HCT116 (cell line): Measurements from ENCODE around the gene ALKBH8.
"Not testable (repeated sequence)": the region's sequence is repeated elsewhere in the genome, so short reads cannot be mapped to it uniquely, and the experiment has no call there.

Source experiments
- CBX3 ChIP-seq: IDR thresholded peaks from 2 replicates; pipeline ENCODE4 v1.6.1; 2012; ENCODE audit warnings: low read depth
- CEBPB ChIP-seq: IDR thresholded peaks from 2 replicates; pipeline ENCODE4 v1.6.1; 2012; ENCODE audit warnings: low read depth
- CTCF ChIP-seq, 3 experiments: fragments of 200-600 bp in 1 of 3; sonication (generic) in 1 of 3; IDR thresholded peaks in 2 of 3; conservative IDR thresholded peaks in 1 of 3; 2 replicates each; pipeline ENCODE4 v1.5.1; 2012 to 2017; ENCODE audit warnings: low read depth in 2 of 3, low read length in 2 of 3, antibody characterized with exemption in 1 of 3, borderline replicate concordance in 1 of 3, control low read depth in 1 of 3, mild to moderate bottlenecking in 1 of 3, mixed read lengths in 1 of 3, mixed run types in 1 of 3, moderate library complexity in 1 of 3; ENCODE audit not compliant: insufficient read depth in 1 of 3
- ELF1 ChIP-seq: IDR thresholded peaks from 2 replicates; pipeline ENCODE4 v1.6.1; 2012; ENCODE audit warnings: low read depth, borderline replicate concordance
- EZH2 ChIP-seq: fragments of 200-600 bp; sonication (generic); IDR thresholded peaks from 2 replicates; pipeline ENCODE4 v1.6.1; 2017; ENCODE audit warnings: antibody characterized with exemption, mixed run types
- EZH2phosphoT487 ChIP-seq: fragments of 200-600 bp; IDR thresholded peaks from 2 replicates; pipeline ENCODE4 v1.6.1; 2018; ENCODE audit warnings: antibody characterized with exemption, borderline replicate concordance
- FOSL1 ChIP-seq: IDR thresholded peaks from 2 replicates; pipeline ENCODE4 v1.6.1; 2012; ENCODE audit warnings: low read depth
- MAX ChIP-seq: IDR thresholded peaks from 2 replicates; pipeline ENCODE4 v1.6.1; 2012
- POLR2A ChIP-seq: IDR thresholded peaks from 2 replicates; pipeline ENCODE4 v1.7.0; 2011; ENCODE audit warnings: borderline replicate concordance; ENCODE audit not compliant: insufficient read depth, insufficient read length; ENCODE audit errors: extremely low read depth
- POLR2AphosphoS5 ChIP-seq: IDR thresholded peaks from 2 replicates; pipeline ENCODE4 v1.6.1; 2011; ENCODE audit warnings: mild to moderate bottlenecking, low read depth, low read length, moderate library complexity
- RAD21 ChIP-seq: IDR thresholded peaks from 2 replicates; pipeline ENCODE4 v1.6.1; 2012; ENCODE audit warnings: low read depth, mild to moderate bottlenecking
- SIN3A ChIP-seq: IDR thresholded peaks from 2 replicates; pipeline ENCODE4 v1.6.1; 2012; ENCODE audit warnings: low read depth

DNA sequence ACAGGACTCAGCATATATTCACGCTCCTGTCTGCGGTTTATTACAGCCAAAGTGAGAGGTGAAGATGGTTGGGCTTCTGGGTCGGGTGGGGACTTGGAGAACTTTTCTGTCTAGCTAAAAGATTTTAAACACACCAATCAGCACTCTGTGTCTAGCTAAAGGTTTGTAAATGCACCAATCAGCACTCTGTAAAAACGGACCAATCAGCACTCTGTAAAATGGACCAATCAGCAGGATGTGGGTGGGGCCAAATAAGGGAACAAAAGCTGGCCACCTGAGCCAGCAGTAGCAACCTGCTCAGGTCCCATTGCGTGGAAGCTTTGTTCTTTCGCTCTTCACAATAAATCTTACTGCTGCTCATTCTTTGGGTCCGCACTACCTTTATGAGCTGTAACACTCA, 68.2 kb downstream of the ALKBH8 start:
- TF ChIP-seq POLR2A; EZH2; CTCF (IDR thresholded peaks at IDR 0.05 in 2 of 3, conservative IDR thresholded peaks at IDR 0.05 in 1 of 3; ENCODE audit: borderline replicate concordance in 1 of 3, insufficient read depth in 1 of 3, low read depth in 2 of 3, low read length in 2 of 3); SIN3A; ELF1; EZH2phosphoT487; RAD21; CBX3; CEBPB; POLR2AphosphoS5; MAX; FOSL1: not testable (repeated sequence)
